ENCODE data around the gene LMF1.

Gene LMF1

DNA sequence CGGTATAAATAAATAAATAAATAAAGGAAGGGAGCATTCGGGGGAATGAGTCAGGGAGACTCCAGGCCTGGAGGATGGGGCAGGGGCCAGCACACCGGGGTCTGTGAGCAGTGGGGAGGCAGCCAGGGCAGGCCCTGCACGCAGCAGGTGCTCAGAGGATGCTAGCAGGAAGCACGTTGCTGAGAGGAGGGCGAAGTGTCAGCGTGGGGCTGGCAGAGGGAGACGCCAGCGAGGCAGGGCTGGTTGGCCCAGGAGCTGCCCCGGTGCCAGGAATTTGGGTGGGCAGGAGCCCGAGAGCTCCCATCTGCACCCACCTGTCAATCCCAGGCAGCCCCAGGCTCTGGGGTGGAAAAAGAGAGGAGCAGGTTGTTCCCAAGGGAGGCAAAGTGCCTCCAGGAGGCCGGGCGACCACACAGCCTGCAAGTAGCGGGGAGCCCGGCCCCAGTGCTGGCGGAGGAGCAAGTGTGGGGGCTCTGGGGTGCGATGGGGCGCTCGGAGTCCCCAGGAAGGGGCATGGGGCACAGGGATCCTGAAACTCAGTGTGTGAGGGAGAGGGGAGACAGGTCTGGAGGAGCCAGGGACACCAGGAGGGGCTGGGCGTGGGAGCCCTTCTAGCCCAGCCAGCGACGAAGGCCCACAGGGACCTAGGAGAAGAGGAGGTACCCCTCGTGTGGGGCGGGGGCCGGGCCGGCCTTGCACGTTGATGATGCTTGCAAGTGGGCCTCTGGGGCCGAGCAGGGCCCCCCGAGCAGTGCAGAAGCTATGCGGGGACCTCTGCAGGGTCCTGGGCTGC, 38.8 kb upstream of the LMF1 start:
- no peak overlapping the region for H3K4me3 ChIP-seq (ENCODE audit: low read depth, low read length)
- no peak for TF ChIP-seq CTCF (IDR thresholded peaks at IDR 0.05; ENCODE audit: low read depth, low read length, missing control alignments)
- no peak for DNase-seq (ENCODE audit: low read depth)

DNA sequence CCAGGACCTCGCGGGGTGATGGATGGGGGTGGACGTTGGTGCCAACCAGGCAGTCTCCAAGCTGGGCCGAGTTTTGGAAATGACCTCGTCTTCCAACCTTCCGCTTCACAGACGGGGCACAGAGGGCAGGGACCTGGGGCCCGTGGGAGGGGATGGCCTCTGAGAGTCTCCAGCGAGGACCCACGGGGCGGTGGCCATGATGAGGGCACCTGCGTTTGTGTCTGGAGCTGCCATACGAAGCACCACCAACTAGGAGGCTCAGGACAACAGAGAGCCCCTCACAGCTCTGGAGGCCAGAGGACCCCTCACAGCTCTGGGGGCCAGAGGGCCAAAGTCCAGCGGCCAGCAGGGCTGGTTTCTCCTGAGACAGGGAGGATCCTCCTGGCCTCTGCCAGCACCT, 37.3 kb upstream of the LMF1 start:
- no peak for DNase-seq (ENCODE audit: low read depth)
- no peak for TF ChIP-seq CTCF (IDR thresholded peaks at IDR 0.05; ENCODE audit: low read depth, low read length, missing control alignments)
- no peak overlapping the region for H3K4me3 ChIP-seq (ENCODE audit: low read depth, low read length)

DNA sequence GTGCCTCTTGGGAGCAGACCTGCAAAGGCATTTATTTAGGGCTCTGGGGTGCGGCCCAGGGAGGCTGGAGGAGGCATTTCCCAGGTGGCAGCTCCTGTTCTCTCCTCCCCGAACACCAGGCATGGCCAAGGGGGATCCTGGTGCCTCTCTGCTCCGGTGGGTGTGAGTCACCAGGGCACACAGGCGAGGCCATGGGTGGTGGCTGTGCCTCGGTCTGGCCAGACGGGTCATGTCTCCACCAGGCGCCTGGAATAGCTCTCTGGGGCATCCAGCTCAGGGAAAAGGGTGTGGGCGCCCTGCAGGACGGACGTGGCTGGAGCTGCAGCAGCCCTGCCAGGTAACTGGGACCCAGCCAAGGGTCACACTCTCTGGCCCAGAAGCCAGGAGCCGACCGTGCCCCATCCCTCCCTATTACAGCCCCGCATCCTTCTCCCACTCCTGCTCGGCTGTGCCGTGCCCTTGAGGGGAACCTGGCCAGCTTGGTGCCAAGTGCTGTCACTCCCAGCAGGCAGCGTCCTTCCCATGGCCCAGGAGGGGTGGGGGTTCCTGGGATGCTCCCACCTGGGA, 36.6 kb upstream of the LMF1 start:
- no peak overlapping the region for H3K4me3 ChIP-seq (ENCODE audit: low read depth, low read length)
- TF ChIP-seq CTCF (IDR thresholded peaks at IDR 0.05; ENCODE audit: low read depth, low read length, missing control alignments) = no peak
- no peak for DNase-seq (ENCODE audit: low read depth)

DNA sequence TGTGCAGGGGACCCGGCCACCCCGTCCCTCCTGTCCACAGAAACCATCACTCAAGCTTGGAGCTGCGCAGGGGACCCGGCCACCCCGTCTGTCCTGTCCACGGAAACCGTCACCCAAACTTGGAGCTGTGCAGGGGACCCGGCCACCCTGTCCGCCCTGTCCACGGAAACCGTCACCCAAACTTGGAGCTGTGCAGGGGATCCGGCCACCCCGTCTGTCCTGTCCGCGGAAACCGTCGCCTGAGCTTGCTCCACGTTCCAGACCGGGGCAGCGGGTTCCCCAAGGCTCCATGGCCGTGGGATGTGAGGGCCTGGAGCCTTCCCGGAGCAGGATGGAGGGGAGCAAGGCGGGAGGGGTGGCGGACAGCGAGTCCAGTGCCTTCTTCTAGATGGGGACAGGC, 36.0 kb upstream of the LMF1 start:
- no peak for DNase-seq (ENCODE audit: low read depth)
- no peak for TF ChIP-seq CTCF (IDR thresholded peaks at IDR 0.05; ENCODE audit: low read depth, low read length, missing control alignments)
- no peak overlapping the region for H3K4me3 ChIP-seq (ENCODE audit: low read depth, low read length)

- TF ChIP-seq CTCF (IDR thresholded peaks at IDR 0.05; ENCODE audit: low read depth, low read length, missing control alignments) = no peak
- DNase-seq (ENCODE audit: low read depth) = no peak
- H3K4me3 ChIP-seq (ENCODE audit: low read depth, low read length) = no peak overlapping the region
Observed at GRCh38 chr16:1005286-1005685, 34.5 kb upstream of the LMF1 start.

DNA sequence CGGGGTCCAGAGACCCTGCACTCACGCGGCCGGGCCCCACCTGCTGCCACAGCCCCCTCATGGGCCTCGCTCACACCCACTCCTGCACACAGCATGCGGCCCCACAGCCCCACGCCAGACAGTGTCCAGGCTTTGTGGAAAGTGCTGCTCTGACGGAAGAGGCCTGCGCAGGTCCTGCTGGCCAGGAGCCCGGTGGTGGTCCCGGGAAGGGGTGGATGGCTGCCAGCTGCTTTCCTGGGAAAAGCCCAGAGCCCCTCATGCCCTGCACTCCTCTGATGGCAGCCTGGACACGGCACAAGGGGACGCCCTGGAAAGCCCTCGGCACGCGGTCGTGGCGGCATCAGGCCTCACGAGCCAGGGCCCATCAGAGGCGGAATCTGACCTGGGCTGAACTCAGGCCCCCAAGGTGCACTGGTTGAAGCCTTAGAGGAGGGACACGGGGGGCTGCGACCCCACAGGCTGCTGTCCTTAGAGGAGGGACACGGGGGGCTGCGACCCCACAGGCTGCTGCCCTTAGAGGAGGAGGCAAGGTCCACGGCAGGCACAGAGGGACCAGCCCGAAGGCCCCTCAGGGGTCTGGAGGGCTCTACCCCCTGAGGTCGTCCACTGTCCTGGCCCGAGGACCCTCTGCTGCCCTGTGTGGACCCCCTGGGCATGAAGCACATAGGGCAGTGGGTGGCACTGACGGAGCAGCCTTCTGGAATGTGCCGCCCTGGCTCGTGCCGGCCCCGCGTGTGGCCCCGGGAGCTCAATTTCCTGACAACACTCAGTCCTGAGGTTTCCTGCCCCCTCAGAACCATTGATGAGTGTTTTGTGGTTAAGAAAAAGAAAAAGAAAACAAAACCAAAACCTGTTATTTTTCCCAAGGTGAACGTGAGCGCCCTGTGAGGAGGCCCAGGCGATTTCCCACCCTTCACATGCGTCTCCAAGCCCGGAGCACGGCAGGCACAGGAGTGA, 32.9 kb upstream of the LMF1 start:
- H3K4me3 ChIP-seq (ENCODE audit: low read depth, low read length) = no peak overlapping the region
- no peak for DNase-seq (ENCODE audit: low read depth)
- TF ChIP-seq CTCF (IDR thresholded peaks at IDR 0.05; ENCODE audit: low read depth, low read length, missing control alignments) = no peak

All from GM12864 (cell line).